ENCODE measurements around the gene SNX15. TPM values are rescaled to one million over a fixed set of nuclear protein-coding genes. Genes with fewer than 3 reads are reported as not detected.

The SNX15 gene
- total RNA-seq, 1 donor from 2014 or later, result 15.5 TPM

DNA sequence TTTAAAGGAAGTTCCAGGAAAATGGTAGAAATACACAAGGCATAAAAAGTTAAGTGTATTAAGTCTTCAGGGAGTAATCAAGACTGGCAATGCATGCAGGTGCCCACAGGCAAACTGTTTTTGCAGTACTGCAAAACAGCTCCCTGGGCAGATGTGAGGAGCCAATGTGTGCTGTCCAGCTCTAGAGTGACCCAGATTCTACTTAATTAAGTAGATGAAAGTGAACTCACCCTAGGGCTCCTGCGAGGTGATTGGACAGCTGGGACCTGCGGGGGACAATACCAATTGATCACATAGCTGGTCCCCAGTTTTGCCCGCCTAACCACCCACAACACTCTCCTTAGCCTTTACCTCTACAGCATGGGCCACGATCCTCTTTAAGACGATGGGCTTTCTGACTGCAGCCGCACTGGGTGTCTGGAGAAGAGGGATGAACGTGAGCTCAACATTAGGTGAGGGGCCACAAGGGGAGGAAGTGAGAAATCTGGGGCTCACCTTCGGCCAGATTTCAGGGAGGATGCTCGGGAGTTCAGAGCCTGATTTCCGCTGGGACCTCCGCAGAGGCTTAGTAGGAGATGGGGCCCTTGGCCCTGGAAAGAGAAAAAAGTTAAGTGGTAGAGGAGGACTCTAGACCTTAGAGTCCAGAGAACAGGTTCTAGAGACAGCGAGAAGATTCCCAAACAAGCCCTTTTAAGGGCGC lies 56.0 kb downstream of the SNX15 start:
- H3K27me3 ChIP-seq (ENCODE audit: control insufficient read depth, insufficient read depth, low read length), result no peaks in the 10 kb centered on the region
- no peak for TF ChIP-seq CTCF (IDR thresholded peaks at IDR 0.05; ENCODE audit: insufficient read depth, low read length, severe bottlenecking)
- DNase-seq (ENCODE audit: low read depth), result no peak
- peaks cover 15% of the 10 kb centered on the region for H3K36me3 ChIP-seq (ENCODE audit: control insufficient read depth, insufficient read depth, low read length)
- peak overlapping the region; percentile 60 for H3K4me3 ChIP-seq (ENCODE audit: low read depth, low read length)
- no peak for FAIRE-seq

- peak; percentile 84 for DNase-seq (ENCODE audit: low read depth)
- TF ChIP-seq CTCF (IDR thresholded peaks at IDR 0.05; ENCODE audit: insufficient read depth, low read length, severe bottlenecking), result no peak
- Histone ChIP-seq H3K4me3 (ENCODE audit: low read depth, low read length) (peak within 1 kb of the TSS; percentile 60), H3K27me3 (ENCODE audit: control insufficient read depth, insufficient read depth, low read length) (no peaks in the 10 kb centered on the region), H3K36me3 (ENCODE audit: control insufficient read depth, insufficient read depth, low read length) (peaks cover 17% of the 10 kb centered on the region)
- no peak for FAIRE-seq
These were observed 56.8 kb downstream of the SNX15 start, which contains the start of the genes CDCA5 and ZFPL1 for GRCh38 chr11:65083834-65084597. CDCA5 (minus strand) TSS chr11:65084040; CDS start chr11:65083978, 62 bp downstream. ZFPL1 (plus strand) TSS chr11:65084222; CDS start chr11:65084699, 477 bp downstream.

DNA sequence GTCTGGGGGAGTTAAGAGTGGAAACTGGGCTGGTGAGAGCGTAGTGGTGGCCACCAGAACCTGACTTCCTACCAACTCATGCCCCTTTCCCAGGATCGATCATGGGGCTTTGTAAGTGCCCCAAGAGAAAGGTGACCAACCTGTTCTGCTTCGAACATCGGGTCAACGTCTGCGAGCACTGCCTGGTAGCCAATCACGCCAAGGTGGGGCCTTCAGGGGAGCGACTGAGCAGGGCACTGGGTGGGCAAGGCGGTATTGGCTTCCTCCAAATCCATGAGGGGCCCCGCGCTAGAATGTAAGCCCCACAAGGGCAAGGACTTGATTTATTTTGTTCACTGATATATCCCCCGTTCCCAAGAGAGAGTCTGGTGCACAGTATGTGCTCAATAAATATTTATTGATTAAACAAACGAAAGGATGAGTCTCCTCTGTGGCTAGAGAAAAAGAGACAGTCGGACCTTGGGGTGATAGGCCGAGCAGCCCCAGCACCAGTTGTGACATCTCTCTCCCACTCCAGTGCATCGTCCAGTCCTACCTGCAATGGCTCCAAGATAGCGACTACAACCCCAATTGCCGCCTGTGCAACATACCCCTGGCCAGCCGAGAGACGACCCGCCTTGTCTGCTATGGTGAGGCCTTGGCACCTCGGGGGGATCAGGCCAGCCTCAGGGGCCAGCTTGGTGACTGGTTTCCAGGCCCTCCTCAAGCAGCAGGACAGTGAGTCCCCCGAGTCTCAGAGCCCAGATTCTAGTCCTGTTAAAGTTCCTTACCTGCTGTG lies 57.5 kb downstream of the SNX15 start:
- Histone ChIP-seq H3K27me3 (ENCODE audit: control insufficient read depth, insufficient read depth, low read length) (no peaks in the 10 kb centered on the region), H3K4me3 (ENCODE audit: low read depth, low read length) (peak overlapping the region; percentile 60), H3K36me3 (ENCODE audit: control insufficient read depth, insufficient read depth, low read length) (peaks cover 16% of the 10 kb centered on the region)
- TF ChIP-seq CTCF (IDR thresholded peaks at IDR 0.05; ENCODE audit: insufficient read depth, low read length, severe bottlenecking), result no peak
- FAIRE-seq (no peak), DNase-seq (ENCODE audit: low read depth) (no peak)

DNA sequence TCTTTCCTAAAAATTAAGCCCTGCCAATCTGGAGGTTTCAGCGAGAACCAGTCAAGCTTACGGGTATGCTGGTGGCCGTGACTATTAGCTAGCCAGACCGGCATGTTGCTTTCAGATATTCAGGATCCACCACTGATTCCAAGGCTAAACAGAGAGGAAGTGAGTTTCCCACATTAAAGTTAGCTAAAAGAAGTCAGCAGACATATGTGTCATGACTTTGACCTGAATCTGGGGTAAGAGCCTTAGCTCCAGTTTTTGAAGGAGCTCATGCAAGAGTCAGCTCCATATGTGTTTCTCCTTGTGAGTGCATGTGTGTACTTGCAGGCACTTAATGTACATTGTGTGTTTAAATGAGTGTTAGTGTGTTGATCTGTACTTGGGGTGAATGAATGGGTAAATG lies 58.2 kb downstream of the SNX15 start:
- no peaks in the 10 kb centered on the region for H3K27me3 ChIP-seq (ENCODE audit: control insufficient read depth, insufficient read depth, low read length)
- FAIRE-seq, result no peak
- H3K36me3 ChIP-seq (ENCODE audit: control insufficient read depth, insufficient read depth, low read length), result peaks cover 16% of the 10 kb centered on the region
- DNase-seq (ENCODE audit: low read depth), result no peak
- no peak overlapping the region for H3K4me3 ChIP-seq (ENCODE audit: low read depth, low read length)
- no peak for TF ChIP-seq CTCF (IDR thresholded peaks at IDR 0.05; ENCODE audit: insufficient read depth, low read length, severe bottlenecking)

DNA sequence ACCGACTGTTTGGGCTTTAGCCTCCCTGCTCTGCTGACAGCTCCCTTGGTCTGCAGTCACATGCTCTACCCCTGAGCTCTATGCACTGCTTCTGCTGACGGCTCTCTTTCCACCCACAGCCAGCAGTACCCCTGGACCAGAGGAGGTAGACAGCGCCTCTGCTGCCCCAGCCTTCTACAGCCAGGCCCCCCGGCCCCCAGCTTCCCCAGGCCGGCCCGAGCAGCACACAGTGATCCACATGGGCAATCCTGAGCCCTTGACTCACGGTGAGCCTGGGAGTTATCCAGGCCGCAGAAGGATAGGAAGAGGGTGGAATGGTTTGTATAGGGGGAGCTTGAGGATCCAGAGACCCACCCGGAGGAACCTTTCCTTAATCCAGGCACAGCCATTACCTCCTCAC lies 59.6 kb downstream of the SNX15 start:
- Histone ChIP-seq H3K4me3 (ENCODE audit: low read depth, low read length) (no peak overlapping the region), H3K27me3 (ENCODE audit: control insufficient read depth, insufficient read depth, low read length) (no peaks in the 10 kb centered on the region), H3K36me3 (ENCODE audit: control insufficient read depth, insufficient read depth, low read length) (peaks cover 16% of the 10 kb centered on the region)
- FAIRE-seq, result no peak
- no peak for TF ChIP-seq CTCF (IDR thresholded peaks at IDR 0.05; ENCODE audit: insufficient read depth, low read length, severe bottlenecking)
- no peak for DNase-seq (ENCODE audit: low read depth)

Measured in bronchial epithelial cell (primary cell).